Muscle of leg (tissue), 11 donors: Measurements from ENCODE around the gene FEZF1. TPM values are rescaled to one million over a fixed set of nuclear protein-coding genes. Genes with fewer than 3 reads are reported as not detected.

Experiments
- DNase-seq: peaks from one replicate; pipeline ENCODE4 v3.0.0; 2013
- H3K27ac ChIP-seq: one replicate; pipeline ENCODE4 v1.5.1; 2013; ENCODE audit warnings: mild to moderate bottlenecking, low read length, control low read depth
- H3K27me3 ChIP-seq: one replicate; pipeline ENCODE4 v1.6.1; 2013; ENCODE audit warnings: low read length; ENCODE audit not compliant: control insufficient read depth, insufficient read depth
- H3K36me3 ChIP-seq: one replicate; pipeline ENCODE4 v1.6.1; 2013; ENCODE audit warnings: low read length; ENCODE audit not compliant: control insufficient read depth, insufficient read depth
- H3K4me1 ChIP-seq: one replicate; pipeline ENCODE4 v1.6.1; 2013; ENCODE audit warnings: low read length; ENCODE audit not compliant: control insufficient read depth, insufficient read depth
- H3K4me3 ChIP-seq: one replicate; pipeline ENCODE4 v1.5.1; 2013; ENCODE audit warnings: low read length, control low read depth
- H3K9me3 ChIP-seq: replicated peaks from 2 replicates; pipeline ENCODE4 v1.6.1; 2013; ENCODE audit warnings: low read depth, low read length; ENCODE audit not compliant: control insufficient read depth
- WGBS: methylation state at CpG from one replicate; pipeline ENCODE4 v1.1.5; 2013; ENCODE audit warnings: missing lambda C conversion rate; ENCODE audit not compliant: insufficient coverage; 5-methylcytosine and 5-hydroxymethylcytosine counted together
- polyA plus RNA-seq, 8 donors: library from polyadenylated mRNA; unstranded; fragments of 120-200 nt; gene quantifications; one replicate each; pipeline versions ENCODE4 v1.2.1 to v1.2.3, GENCODE V29; 2013; ENCODE audit warnings: inconsistent platforms in 1 of 8, low replicate concordance in 1 of 8; ENCODE audit not compliant: insufficient read length in 8 of 8, insufficient read depth in 1 of 8
- total RNA-seq: library from RNA; stranded (reverse); fragments of 120-200 nt; gene quantifications from one replicate; pipeline ENCODE4 v1.2.4, GENCODE V29; 2013

Gene FEZF1
- total and polyA plus RNA-seq, 9 donors = not detected

DNA sequence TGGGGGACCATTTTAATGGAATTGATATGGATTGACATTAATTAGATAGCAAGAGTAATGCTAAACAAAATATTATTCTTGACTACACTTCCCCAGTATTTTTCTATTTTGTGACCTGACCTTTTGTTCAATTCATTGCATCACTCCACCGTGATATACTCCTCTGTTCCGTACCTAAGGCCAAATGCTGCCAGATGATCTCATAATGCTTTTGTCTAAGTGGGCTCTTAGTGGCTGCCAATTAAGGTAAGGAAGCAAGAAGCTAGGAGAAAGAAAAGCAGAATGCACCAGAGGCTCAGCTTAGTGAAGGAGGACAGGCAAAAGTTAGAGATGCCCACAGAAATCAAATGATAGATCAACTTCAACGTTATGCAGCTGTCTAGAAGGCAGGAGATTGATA is 36.4 kb downstream of the FEZF1 start:
- Histone ChIP-seq H3K9me3 (no peaks in the 10 kb centered on the region), H3K4me3 (no peak overlapping the region), H3K27ac (no peak overlapping the region), H3K4me1 (no peaks in the 10 kb centered on the region), H3K27me3 (no peaks in the 10 kb centered on the region), H3K36me3 (no peaks in the 10 kb centered on the region)
- DNase-seq = no peak
- no CpG with 5 or more reads among the region's 3 CpGs for WGBS

DNA sequence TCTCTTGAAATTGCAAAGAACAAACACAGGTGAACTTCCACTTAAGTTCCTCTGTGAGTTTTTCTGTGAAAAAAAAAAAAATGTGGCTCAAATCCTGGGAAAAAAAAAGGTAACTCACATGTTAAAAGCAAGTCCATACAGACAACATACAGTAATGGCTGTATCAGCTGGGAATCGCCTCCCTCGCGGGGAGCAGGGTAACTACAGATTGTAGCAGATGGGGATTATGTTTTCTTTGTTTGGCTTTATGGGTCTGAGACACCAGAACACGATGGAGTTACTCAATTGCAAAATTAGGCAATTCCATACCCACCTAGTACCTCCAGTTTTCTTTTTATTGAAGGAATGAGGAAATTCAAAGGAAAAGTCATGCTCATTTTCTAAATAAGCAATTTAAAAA is 42.3 kb downstream of the FEZF1 start:
- H3K27ac ChIP-seq = no peak overlapping the region
- no peaks in the 10 kb centered on the region for H3K4me1 ChIP-seq
- DNase-seq = no peak
- no CpG with 5 or more reads among the region's 4 CpGs for WGBS
- H3K4me3 ChIP-seq = no peak overlapping the region
- no peaks in the 10 kb centered on the region for H3K9me3 ChIP-seq
- no peaks in the 10 kb centered on the region for H3K36me3 ChIP-seq
- no peaks in the 10 kb centered on the region for H3K27me3 ChIP-seq

DNA sequence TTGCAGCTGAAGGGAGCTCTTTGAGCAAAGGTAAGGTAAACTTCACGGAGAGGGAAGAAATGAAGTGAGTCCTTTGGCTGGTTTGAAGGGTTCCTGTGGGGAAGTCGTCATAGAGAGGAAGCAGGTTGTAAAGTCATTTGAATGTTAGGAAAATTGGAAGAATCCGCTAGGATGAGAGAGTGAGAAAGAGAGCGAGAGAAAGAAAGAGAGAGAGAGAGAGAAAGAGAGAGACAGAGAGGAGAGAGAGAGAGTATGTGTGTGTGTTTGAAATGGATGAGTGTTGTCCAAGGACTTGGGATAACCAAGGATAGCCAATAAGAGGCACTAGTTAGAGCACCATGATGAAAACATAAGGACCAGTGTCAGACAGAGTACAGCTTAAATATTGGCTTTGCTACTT is 43.1 kb downstream of the FEZF1 start:
- no peaks in the 10 kb centered on the region for H3K36me3 ChIP-seq
- no peak overlapping the region for H3K4me3 ChIP-seq
- H3K27me3 ChIP-seq = no peaks in the 10 kb centered on the region
- 34% methylated on average over 4 of the region's 4 CpGs for WGBS
- DNase-seq = no peak
- no peak overlapping the region for H3K27ac ChIP-seq
- H3K9me3 ChIP-seq = no peaks in the 10 kb centered on the region
- no peaks in the 10 kb centered on the region for H3K4me1 ChIP-seq

DNA sequence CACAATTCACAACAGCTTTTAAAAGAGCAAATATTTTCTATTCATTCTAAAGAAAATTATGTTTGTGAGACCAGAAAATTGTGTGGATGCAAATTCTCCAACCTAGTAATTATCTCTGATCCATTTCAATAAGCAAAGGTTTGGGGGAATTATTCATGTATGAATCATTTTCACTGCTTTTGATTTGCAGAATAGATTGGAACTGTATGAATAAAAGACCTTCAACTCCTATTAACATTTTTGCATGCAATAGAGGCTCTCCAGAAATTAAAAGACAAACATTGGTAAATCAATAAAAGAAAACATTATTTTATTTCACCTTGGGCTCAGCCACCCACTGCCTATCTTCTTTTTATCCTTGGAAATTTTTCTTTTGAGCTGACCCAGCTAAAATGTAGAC is 43.5 kb downstream of the FEZF1 start:
- Histone ChIP-seq H3K36me3 (no peaks in the 10 kb centered on the region), H3K4me1 (no peaks in the 10 kb centered on the region), H3K4me3 (no peak overlapping the region), H3K27me3 (no peaks in the 10 kb centered on the region), H3K9me3 (no peaks in the 10 kb centered on the region), H3K27ac (no peak overlapping the region)
- DNase-seq = no peak

DNA sequence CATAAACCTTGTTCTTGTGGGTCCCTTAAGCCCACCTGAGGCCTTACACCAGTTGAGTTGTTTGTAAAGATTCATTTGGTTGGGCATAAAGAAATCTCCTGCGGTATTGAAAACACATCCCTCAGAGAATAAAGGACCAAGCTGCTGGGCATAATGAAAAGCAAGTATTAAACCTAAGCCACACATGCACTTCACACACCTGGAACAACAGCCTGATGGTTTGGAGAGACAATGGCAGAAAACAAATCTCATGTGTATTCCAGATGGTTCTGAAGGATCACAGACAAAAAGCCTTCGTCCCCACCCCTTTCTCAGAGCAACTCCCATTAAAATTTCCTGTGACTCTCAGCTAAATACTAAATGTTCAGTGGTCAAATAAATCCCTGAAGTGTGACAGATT is 44.2 kb downstream of the FEZF1 start:
- no peaks in the 10 kb centered on the region for H3K4me1 ChIP-seq
- H3K36me3 ChIP-seq = no peaks in the 10 kb centered on the region
- WGBS = 29% methylated on average over 1 of the region's 2 CpGs
- H3K9me3 ChIP-seq = no peaks in the 10 kb centered on the region
- H3K27ac ChIP-seq = no peak overlapping the region
- H3K4me3 ChIP-seq = no peak overlapping the region
- H3K27me3 ChIP-seq = no peaks in the 10 kb centered on the region
- no peak for DNase-seq

DNA sequence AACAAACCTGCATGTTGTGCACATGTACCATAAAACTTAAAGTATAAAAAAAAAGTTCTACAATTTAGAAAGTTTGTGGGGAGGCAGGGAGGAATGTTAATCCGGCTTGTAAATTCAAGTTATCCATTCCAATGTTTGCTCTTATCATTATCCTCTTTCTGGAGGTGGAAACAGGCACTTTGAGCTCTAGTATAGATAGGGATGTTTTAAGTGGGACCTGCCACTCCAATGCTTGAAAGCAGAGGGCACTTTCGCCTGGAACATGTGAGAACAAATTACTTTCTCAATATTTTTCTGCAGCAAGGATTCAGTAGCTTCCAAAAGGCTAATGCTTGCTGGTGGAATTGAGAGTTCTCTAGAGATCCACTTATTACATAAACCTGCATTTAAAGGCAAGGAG is 45.6 kb downstream of the FEZF1 start:
- no peak overlapping the region for H3K4me3 ChIP-seq
- no peak for DNase-seq
- no CpG with 5 or more reads among the region's 2 CpGs for WGBS

DNA sequence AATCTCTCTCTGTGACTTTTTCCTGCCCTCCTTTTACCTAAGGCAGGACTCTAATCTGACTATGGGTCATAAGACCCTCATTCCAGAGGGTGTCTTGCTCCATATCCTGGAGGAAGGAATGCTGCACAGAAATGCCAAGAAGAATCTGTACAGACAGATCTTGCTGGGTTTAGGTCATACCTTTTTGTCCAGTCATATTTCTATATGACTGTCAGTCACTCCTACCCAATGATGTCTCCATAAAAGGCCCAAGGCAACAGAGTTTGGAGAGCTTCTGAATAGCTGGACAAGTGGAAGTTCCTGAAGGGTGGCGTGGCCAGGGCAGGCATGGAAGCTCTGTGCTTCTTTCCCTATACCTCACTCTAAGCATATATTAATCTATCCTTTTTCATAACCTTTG is 47.5 kb downstream of the FEZF1 start:
- Histone ChIP-seq H3K4me3 (no peak overlapping the region), H3K27me3 (no peaks in the 10 kb centered on the region), H3K36me3 (no peaks in the 10 kb centered on the region), H3K4me1 (no peaks in the 10 kb centered on the region), H3K9me3 (no peaks in the 10 kb centered on the region), H3K27ac (no peak overlapping the region)
- DNase-seq = no peak
- no CpG with 5 or more reads among the region's 1 CpG for WGBS

More for the DNA sequence above, 45.6 kb downstream of the FEZF1 start:
- Histone ChIP-seq H3K36me3 (no peaks in the 10 kb centered on the region), H3K27ac (no peak overlapping the region), H3K27me3 (no peaks in the 10 kb centered on the region), H3K9me3 (no peaks in the 10 kb centered on the region), H3K4me1 (no peaks in the 10 kb centered on the region)

DNA sequence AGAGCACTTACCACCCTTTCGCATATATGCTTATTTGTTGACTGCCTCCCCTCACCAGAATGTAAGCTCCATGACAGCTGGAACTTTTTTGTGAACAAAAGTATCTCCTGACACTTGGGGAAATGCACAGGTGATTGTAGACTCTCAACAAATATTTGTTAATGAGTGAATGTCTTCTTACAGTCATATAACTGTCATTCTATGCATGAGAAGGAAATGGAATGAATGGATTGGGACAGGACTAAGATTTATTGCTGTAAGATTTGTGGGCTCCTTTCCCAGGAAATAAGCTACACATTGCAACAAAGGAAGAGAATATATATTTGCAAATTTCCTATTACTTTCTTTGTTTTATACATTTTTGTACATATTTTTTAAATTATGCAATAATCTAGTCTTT is 48.5 kb downstream of the FEZF1 start:
- no peaks in the 10 kb centered on the region for H3K36me3 ChIP-seq
- H3K27me3 ChIP-seq = no peaks in the 10 kb centered on the region
- H3K9me3 ChIP-seq = no peaks in the 10 kb centered on the region
- no peak overlapping the region for H3K4me3 ChIP-seq
- no peak for DNase-seq
- no peak overlapping the region for H3K27ac ChIP-seq
- WGBS = no CpG with 5 or more reads among the region's 1 CpG
- no peaks in the 10 kb centered on the region for H3K4me1 ChIP-seq

DNA sequence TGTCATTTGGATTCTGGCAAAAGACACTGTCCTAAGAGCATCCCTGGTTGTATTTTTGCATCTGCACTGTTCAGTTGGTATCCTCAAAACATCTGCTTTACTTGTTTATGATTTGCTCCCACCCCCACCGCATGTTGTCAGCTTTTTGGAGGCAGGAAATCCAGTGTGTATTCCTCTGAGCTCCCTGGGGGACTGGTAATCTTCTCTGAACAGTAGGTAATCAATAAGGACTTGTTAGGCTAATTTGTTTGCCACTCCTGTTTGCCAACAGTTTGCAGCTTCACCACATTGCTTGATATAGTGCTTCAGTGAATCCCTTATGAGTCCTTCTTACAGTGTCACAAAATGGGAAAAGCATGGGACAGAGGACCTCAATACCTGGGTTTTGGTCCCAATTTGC is 49.1 kb downstream of the FEZF1 start:
- no peak for DNase-seq
- no peaks in the 10 kb centered on the region for H3K4me1 ChIP-seq
- H3K4me3 ChIP-seq = no peak overlapping the region
- no peaks in the 10 kb centered on the region for H3K36me3 ChIP-seq
- WGBS = no CpG with 5 or more reads among the region's 1 CpG
- no peaks in the 10 kb centered on the region for H3K9me3 ChIP-seq
- H3K27me3 ChIP-seq = no peaks in the 10 kb centered on the region
- H3K27ac ChIP-seq = no peak overlapping the region
